Activated T-helper 1 cell treated with anti-CD3 and anti-CD28 coated beads, Interleukin-12 subunit alpha, Interleukin-12 subunit beta, Interleukin-2, Interleukin-4 antibody, amounts not matched to agents 30 ng/mL and 10 ng/mL and 1 ng/mL, durations not matched to agents 14 hours and 24 hours and 36 hours (primary cell): ENCODE results near the gene MAMDC4. TPM values are rescaled to one million over a fixed set of nuclear protein-coding genes. Genes with fewer than 3 reads are reported as not detected.
A peak's percentile ranks its signal among the peaks of the same experiment; 100 is the strongest.

Source experiments
- DNase-seq: peaks from one replicate; pipeline ENCODE4 v3.0.0; 2021; ENCODE audit warnings: low spot score
- H3K27ac Mint-ChIP-seq: one replicate; pipeline ENCODE4 v1.8.0; 2021; ENCODE audit warnings: mild to moderate bottlenecking, mixed read lengths
- H3K27me3 Mint-ChIP-seq: one replicate; pipeline ENCODE4 v1.8.0; 2022; ENCODE audit warnings: mild to moderate bottlenecking, moderate library complexity, mixed read lengths; ENCODE audit not compliant: insufficient read depth
- H3K36me3 Mint-ChIP-seq: one replicate; pipeline ENCODE4 v1.8.0; 2021; ENCODE audit warnings: low read depth, mixed read lengths
- H3K4me1 Mint-ChIP-seq: one replicate; pipeline ENCODE4 v1.8.0; 2021; ENCODE audit warnings: low read depth, mixed read lengths
- H3K4me3 Mint-ChIP-seq: one replicate; pipeline ENCODE4 v1.8.0; 2021; ENCODE audit warnings: mild to moderate bottlenecking, moderate library complexity, mixed read lengths
- H3K9me3 Mint-ChIP-seq: one replicate; pipeline ENCODE4 v1.8.0; 2021; ENCODE audit warnings: mixed read lengths
- intact Hi-C: fragments of 100-400 bp; cut with micrococcal nuclease; formaldehyde crosslinking; loops from one replicate; pipeline ENCODE4 v1.15.1; 2024
- total RNA-seq: library from RNA; stranded (reverse); gene quantifications from 2 replicates; pipeline ENCODE4 v1.2.3, GENCODE V29; 2022

Gene MAMDC4
- total RNA-seq, 1 donor from 2014 or later = 18.2 TPM

GRCh38 chr9:136896027-136896426 is 43.9 kb downstream of the MAMDC4 start:
- Mint-ChIP-seq H3K36me3 (peaks cover 31% of the 10 kb centered on the region), H3K27me3 (no peaks in the 10 kb centered on the region), H3K27ac (no peak overlapping the region), H3K9me3 (no peaks in the 10 kb centered on the region), H3K4me1 (peaks cover 44% of the 10 kb centered on the region), H3K4me3 (no peak overlapping the region)
- DNase-seq = no peak
- intact Hi-C loops = no loop called here

GRCh38 chr9:136898483-136899100 is 46.4 kb downstream of the MAMDC4 start:
- DNase-seq = no peak
- Mint-ChIP-seq H3K27ac (peak overlapping the region; percentile 68), H3K4me3 (no peak overlapping the region), H3K9me3 (no peaks in the 10 kb centered on the region), H3K27me3 (no peaks in the 10 kb centered on the region), H3K4me1 (peaks cover 65% of the 10 kb centered on the region), H3K36me3 (peaks cover 37% of the 10 kb centered on the region)
- intact Hi-C loops = no loop called here

GRCh38 chr9:136899196-136899595 is 47.0 kb downstream of the MAMDC4 start:
- H3K4me1 Mint-ChIP-seq = peaks cover 64% of the 10 kb centered on the region
- no peaks in the 10 kb centered on the region for H3K27me3 Mint-ChIP-seq
- intact Hi-C loops = no loop called here
- peaks cover 36% of the 10 kb centered on the region for H3K36me3 Mint-ChIP-seq
- no peak overlapping the region for H3K4me3 Mint-ChIP-seq
- no peak for DNase-seq
- H3K27ac Mint-ChIP-seq = peak overlapping the region; percentile 79
- no peaks in the 10 kb centered on the region for H3K9me3 Mint-ChIP-seq

DNA sequence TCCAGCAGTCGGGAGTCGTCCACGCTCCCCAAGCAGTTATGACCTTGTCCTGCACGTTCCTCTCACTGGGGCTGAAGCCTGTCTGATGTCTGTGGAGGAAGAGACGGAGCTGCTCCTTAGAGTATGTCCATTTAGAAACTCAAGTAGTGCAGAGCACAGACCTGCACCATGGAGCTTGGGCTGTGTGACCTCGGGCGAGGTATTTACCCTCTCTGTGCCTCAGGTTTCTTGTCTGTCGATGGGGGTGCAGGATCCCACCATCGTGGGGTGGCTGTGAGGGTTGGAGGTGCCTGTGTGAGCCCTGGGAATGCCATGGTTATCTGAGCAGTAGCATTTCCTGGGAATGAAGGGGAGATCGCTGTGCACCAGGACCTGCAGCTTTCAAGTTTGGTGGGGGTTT is 48.4 kb downstream of the MAMDC4 start:
- peaks cover 64% of the 10 kb centered on the region for H3K4me1 Mint-ChIP-seq
- no peaks in the 10 kb centered on the region for H3K9me3 Mint-ChIP-seq
- H3K4me3 Mint-ChIP-seq = peak overlapping the region; percentile 54
- peak overlapping the region; percentile 79 for H3K27ac Mint-ChIP-seq
- H3K27me3 Mint-ChIP-seq = no peaks in the 10 kb centered on the region
- no peak for DNase-seq
- H3K36me3 Mint-ChIP-seq = peaks cover 36% of the 10 kb centered on the region
- intact Hi-C loops = loop anchor here (5.0 kb wide), 2 partner anchors 92 to 187 kb away; partner anchors contain the start of genes MAN1B1 and PAXX

DNA sequence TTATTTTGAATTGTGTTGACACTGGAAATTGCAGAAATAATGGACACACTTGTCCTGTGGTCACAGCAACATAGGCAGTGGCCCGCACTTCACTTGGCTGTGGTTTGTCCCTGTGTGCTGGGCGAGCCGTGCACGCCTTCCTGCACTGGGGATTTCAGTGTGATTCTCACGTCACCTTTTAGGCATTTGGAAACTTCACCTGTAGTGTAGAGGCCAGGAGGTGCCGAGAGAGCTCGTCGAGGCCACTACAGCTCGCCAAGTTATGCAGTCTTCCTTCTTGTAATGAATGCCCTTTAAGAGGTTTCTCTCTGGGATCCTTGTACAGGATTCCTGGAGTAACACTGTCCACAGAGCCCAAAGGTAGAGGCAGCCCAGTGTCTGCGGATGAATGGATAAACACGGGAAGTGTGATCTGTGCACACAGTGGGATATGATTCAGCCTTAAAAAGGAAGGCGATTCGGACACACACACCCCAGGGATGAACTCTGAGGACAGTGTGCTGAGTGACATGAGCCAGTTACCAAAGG is 48.9 kb downstream of the MAMDC4 start:
- Mint-ChIP-seq H3K9me3 (no peaks in the 10 kb centered on the region), H3K27ac (peak overlapping the region; percentile 99), H3K27me3 (no peaks in the 10 kb centered on the region), H3K36me3 (peaks cover 35% of the 10 kb centered on the region), H3K4me3 (peak overlapping the region; percentile 80), H3K4me1 (peaks cover 66% of the 10 kb centered on the region)
- intact Hi-C loops = loop anchor here (5.0 kb wide), 2 partner anchors 91 to 186 kb away; partner anchors contain the start of genes MAN1B1 and PAXX
- no peak for DNase-seq

DNA sequence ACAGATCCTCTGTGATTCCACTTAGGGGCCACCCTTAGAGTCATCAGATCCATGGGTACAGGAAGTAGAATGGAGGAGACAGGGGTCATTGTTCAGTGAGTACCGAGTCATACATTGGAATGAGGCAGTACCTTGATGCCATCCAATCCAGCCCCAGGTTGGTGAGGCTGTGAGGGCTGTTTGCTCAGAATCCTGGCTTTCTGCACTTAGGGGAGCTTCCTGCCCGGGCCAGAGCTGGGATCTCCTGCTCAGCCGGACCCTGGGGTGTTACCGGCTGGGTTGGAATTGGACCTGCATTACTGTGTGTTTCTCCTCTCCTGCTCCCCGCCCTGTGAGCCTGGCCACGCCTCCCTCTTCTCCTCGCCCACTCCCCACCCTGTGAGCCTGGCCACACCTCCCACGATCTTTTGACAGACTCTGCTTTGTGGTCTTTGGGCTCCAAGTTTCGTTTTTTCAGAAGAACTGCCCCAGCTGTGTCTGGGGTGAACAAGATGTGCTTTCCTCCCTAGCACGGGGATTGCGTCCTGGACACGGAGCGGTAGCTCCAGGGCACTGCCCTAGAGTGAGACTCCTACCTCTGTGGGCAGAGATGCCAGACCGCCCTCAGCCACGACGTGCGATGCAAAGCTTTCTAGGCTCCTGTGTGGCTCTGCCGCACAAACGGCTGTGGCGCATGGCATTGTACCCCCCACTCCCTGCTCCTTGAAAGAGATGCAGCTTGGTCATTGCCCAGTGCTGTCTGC is 49.5 kb downstream of the MAMDC4 start:
- Mint-ChIP-seq H3K4me3 (peak overlapping the region; percentile 80), H3K4me1 (peaks cover 69% of the 10 kb centered on the region), H3K27me3 (no peaks in the 10 kb centered on the region), H3K9me3 (no peaks in the 10 kb centered on the region), H3K27ac (peak overlapping the region; percentile 99), H3K36me3 (peaks cover 38% of the 10 kb centered on the region)
- intact Hi-C loops = loop anchor here (1.0 to 5.0 kb wide), 9 partner anchors 15 to 186 kb away; partner anchors contain the start of genes EDF1, FBXW5, MAN1B1 and PAXX
- DNase-seq = peak; percentile 84

GRCh38 chr9:136902259-136902821 is 50.2 kb downstream of the MAMDC4 start:
- H3K4me3 Mint-ChIP-seq = peak overlapping the region; percentile 80
- H3K27ac Mint-ChIP-seq = peak overlapping the region; percentile 99
- H3K27me3 Mint-ChIP-seq = no peaks in the 10 kb centered on the region
- no peaks in the 10 kb centered on the region for H3K9me3 Mint-ChIP-seq
- DNase-seq = peak; percentile 88
- intact Hi-C loops = loop anchor here (1.0 to 5.0 kb wide), 9 partner anchors 16 to 185 kb away; partner anchors contain the start of genes EDF1, FBXW5, MAN1B1 and PAXX
- peaks cover 63% of the 10 kb centered on the region for H3K4me1 Mint-ChIP-seq
- H3K36me3 Mint-ChIP-seq = peaks cover 40% of the 10 kb centered on the region

DNA sequence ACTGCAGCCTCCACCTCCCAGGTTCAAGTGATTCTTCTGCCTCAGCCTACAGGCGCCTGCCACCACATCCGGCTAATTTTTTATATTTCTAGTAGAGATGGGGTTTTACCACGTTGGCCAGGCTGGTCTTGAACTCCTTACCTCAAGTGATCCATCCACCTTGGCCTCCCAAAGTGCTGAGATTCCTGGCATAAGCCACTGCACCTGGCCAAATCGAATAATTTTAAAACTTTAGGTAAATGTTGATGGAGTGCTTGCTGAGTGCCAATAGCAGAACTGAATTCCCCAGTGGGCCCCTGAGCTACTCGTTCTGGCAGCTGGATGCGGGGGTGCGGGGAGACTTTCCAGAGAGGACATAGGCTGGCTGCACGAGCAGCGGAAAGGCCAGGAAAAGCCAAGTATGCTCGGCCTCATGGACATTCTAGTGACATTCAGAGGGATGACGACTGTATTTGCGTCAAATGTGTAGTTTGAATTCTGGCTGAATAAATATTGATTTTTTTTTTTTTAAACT is 51.0 kb downstream of the MAMDC4 start:
- peaks cover 60% of the 10 kb centered on the region for H3K4me1 Mint-ChIP-seq
- peak overlapping the region; percentile 26 for H3K4me3 Mint-ChIP-seq
- no peak for DNase-seq
- H3K9me3 Mint-ChIP-seq = no peaks in the 10 kb centered on the region
- intact Hi-C loops = loop anchor here (5.0 kb wide), 2 partner anchors 89 to 184 kb away; partner anchors contain the start of genes MAN1B1 and PAXX
- H3K27me3 Mint-ChIP-seq = no peaks in the 10 kb centered on the region
- H3K36me3 Mint-ChIP-seq = peaks cover 43% of the 10 kb centered on the region
- peak overlapping the region; percentile 99 for H3K27ac Mint-ChIP-seq

DNA sequence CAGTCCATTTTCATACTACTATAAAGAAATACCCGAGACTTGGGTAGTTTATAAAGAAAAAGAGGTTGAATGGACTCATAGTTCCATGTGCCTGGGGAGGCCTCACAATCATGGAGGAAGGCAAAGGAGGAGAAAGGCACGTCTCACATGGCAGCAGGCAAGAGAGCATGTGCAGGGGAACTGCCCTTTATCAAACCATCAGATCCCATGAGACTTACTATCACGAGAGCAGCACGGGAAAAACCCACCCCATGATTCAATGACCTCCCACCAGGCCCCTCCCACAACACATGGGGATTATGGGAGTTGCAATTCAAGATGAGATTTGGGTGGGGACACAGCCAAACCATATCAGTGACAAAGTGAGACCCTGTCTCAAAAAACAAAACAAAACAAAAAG is 54.1 kb downstream of the MAMDC4 start:
- Mint-ChIP-seq H3K36me3 (peaks cover 47% of the 10 kb centered on the region), H3K27ac (peak overlapping the region; percentile 70), H3K4me1 (peaks cover 36% of the 10 kb centered on the region), H3K27me3 (no peaks in the 10 kb centered on the region), H3K9me3 (no peaks in the 10 kb centered on the region), H3K4me3 (no peak overlapping the region)
- intact Hi-C loops = no loop called here
- no peak for DNase-seq

DNA sequence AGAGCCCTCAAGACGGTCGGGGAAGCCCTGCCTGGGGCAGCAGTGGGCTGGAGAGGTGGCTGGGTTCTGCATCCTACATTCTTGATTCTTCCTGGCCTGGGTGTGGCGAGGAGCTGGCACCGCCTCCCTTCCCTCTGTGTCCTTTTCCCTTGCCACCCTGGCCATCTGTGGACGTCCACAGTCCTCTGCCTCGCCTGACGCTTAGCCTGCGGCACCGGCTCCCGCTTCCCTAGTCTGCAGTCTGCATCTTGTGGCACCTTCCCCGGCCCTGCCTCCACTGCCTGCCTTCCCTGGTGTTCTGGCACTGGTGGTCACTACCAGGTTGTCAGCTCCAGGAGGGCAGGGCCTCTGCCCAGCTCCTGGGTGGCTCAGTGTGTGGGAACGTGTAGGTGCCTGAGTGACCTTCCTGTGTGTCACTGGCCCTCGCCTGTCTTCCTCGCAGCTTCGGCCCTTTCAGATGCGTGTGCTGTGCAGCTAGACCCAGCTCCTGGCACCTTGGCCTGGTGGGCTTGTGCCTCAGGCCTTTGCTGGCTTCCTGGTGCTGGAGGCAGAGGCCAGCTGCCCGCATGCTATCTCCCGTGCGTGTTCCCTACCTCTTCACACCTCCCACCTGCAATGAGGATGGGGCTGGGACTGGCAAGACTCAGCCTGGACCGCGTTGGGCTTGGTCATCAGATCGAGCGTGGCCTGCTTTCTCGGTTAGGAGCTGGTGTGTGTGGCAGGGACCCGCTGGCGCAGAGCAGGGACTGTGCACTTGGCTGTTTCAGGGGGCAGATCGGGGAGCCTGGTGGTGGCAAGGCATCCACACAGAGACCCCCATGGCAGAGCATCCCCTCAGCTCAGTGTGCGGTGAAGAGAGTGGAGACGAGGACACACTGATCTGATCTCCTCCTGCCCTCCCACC is 55.1 kb downstream of the MAMDC4 start:
- no peaks in the 10 kb centered on the region for H3K27me3 Mint-ChIP-seq
- no peak overlapping the region for H3K4me3 Mint-ChIP-seq
- peaks cover 26% of the 10 kb centered on the region for H3K4me1 Mint-ChIP-seq
- DNase-seq = no peak
- intact Hi-C loops = no loop called here
- H3K36me3 Mint-ChIP-seq = peaks cover 40% of the 10 kb centered on the region
- H3K9me3 Mint-ChIP-seq = no peaks in the 10 kb centered on the region
- peak overlapping the region; percentile 72 for H3K27ac Mint-ChIP-seq
